Fibroblast of peridontal ligament (primary cell): ENCODE measurements around the gene SVIL.
"Not testable (repeated sequence)": the region's sequence is repeated elsewhere in the genome, so short reads cannot be mapped to it uniquely, and the experiment has no call there.

Experiments
- DNase-seq: peaks from one replicate; pipeline ENCODE4 v3.0.0-alpha.2; 2010; ENCODE audit errors: extremely low read depth

SVIL gene

DNA sequence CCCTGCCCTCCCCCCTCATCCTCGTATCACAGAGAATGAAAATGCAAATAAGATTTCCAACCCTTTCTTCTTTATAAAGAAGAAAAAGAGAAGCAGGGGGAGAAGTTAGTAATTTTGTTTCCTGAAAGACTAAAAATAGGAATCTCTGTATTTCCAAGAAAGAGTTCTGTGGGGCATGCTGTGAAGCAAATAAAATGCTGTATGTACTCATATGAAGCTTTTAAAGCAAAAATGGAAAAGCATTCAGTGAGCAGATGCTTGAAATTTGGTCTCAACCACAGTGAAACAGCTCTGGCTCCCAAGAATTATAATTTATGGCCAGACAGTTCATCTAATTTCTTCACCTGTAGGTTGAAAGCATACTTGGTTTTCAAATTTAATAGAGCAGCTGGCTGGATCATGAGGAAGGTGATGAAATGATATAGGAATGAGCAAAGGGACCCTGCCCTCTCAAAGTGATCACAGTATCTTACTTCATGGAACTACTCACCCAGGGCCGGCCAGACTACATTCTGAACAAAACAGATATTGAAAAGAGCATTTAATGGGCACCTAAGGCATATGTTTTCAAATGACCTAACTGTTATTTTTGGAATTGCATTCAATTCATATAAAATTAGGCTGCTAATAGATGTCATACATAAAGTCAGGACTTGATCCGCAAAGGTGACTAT, 31.4 kb downstream of the SVIL start:
- no peak for DNase-seq

DNA sequence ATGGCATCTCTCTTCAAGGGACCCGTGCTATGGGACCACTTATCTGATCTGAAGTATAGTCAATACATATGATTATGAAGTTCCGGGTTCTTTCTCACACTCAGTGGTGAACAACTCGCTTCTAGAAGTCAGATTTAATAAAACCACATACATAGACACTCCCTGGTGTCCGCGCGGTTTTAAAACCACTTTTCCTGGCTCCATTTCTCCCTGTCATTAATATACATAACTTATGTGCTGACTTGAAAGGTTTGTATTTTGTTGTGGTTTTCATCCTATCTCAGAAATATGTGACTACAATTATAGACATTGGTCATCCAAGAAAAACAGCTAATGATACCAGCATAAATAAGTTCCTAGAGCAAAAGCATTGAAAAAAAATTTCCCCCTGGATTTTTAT, 34.0 kb downstream of the SVIL start:
- no peak for DNase-seq

DNA sequence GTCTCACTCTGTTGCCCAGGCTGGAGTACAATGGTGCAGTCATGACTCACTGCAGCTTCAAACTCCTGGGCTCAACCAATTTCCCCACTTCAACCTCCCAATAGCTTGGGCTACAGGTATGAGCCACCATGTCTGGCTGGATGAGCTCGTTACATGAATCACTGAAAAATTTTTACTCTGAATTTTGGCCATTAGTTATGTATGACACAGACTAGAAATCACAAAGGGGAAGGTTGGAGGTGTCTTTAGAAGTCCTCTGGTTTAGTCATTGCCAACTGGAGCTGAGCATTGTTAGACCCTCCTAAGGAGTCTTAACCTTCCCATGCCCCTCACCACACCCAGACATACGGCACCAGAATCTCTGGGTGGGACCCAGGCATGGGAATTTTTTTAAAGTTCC, 34.7 kb downstream of the SVIL start:
- DNase-seq = no peak

DNA sequence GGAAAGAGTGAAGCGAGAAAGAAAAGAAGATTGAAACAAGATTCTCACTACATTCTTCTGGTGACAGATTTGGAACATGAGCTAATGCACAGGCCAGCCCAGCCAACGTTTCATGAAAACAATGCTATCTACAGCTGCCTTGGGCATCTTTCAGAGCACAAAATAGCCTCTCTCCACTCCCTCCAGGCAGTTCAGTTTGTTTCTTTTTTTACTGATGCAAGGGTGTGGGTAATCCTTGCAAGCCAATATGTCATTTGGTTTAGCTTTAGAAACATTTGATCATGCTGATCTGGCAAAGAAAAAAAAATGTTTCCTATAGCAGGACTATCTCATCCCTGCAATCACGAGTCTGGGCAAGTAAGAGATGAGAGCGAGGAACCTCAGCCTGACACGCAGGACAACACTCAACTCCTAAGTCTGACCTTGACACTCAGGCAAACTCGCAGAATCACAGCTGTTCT, 35.9 kb downstream of the SVIL start:
- DNase-seq = peak; percentile 96

DNA sequence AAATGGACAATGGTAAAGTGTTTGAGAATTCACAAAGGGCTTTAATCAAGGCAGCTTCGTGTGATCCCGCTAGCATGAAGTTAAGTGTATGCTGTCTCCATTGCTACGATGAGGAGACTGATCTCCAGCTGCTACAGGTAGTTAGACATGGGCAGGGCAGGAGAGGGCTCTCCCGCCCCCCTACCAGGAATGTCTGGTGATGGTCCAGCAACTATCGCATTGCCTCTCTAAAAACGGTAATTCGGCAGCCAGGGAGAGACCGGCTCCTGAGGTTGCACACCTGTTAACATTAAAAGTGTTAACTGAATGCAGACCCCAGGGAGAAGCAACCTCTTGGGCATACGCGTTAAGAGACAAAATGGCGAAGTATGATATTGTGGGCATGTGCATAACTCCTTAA, 37.9 kb downstream of the SVIL start:
- no peak for DNase-seq

DNA sequence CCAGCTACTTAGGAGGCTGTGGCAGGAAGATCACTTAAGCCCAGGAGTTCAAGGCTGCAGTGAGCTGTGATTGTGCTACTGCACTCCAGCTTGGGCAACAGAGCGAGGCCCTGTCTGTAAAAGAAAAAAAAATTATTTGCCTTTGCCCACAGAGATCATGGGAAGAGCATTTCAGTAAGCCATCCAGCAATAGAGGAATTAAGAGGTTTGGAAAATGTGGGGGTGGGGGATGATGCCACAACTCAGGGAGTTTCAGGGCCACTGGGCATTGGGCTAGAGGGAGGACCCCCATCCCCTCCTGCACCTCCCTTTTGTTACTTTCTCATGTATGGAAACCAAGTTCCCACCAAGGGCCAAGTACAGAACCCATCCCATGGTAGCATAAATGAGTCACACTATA, 38.4 kb downstream of the SVIL start:
- no peak for DNase-seq

DNA sequence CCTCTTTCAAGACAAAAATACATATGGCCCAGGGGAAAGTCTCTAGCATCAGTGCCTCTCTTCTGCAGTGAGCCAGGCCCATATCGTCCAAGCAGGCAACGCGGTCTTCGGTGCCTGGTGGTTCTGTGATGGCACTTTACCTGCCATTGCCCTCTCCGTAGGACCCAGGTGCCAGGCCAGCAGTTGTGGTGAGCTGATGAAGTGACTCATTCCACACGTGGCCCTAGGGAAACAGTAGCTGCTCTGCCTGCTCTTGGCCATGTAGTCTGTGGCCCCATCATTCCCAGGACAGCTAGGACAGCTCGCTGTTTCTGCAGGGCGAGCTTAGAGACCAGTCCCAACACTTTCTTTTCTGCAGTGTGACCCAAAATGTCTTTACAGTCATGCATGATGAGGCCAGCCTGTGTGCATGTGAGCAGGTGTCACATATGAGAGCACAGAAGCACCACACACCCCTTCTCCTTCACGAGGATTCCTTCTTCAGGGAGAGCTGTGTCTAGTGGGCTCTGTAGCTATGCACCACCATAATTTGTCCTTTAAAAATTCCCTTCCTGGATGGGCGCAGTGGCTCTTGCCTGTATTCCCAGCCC, 39.0 kb downstream of the SVIL start:
- no peak for DNase-seq

DNA sequence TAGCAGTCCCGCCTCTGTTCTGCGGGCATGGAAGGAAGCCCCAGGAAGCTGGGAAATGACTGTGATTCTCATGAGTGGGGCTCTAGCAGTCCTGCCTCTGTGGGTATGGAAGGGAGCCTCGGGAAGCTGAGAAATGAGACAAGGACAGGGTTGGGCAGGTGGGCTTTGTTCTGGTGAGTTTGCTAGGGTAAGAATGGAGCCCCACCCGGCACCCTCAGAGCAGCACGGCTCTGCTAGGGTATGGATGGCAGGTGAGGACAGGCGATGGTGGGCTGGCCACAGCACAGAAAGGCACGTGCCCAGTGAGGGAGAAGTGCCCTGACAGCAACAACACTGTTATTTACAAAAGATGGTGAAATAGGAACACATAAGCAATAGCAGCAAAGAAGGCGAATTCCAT, 39.6 kb downstream of the SVIL start:
- DNase-seq = no peak

DNA sequence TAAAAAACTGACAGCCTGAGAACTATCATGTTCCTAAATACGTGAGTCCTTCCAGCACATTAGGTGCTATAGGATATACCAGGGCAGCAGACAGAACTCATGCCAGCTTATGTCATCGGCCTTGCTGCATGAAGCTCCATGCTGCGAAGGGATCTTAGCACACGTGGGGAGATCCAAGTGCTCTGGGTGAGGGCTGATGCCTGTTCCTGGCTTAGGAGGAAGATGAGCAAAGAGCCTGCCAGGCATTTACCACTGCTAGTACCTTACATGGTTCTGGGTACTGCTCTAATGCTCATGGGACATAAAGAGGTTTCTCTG, 43.2 kb downstream of the SVIL start:
- no peak for DNase-seq

DNA sequence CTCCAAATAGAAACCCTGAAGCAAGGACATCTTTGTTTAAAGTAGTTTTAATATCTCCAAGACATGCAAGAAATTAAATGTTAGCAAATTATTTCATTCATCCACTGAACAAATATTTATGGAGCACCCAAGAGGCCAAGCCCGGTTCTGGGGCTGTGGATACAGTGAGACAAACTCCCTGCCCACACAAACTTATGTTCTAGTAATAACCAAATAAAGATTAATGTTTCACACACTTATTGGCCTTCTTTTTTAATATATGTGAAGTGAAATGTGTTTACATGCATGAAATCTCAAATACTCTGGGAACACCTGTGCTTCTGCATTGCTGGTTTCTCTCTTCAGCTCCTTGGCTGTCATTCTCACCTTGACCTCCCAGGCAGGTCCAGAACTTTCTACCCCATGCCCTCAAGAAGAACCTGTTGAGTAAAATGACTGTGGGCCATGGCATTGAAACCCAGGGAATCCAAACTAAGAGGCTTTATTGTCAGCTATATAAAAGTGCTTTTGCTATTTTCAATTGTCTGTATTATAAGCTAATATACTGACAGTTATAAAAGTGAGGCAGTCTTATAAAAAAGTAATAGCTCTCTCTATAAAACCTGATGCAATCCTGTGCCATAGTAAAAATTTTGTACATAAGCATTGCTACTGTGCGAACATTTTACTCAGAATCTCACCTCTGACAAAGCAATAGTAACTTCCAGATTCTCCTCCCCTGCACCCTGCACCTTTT, 43.7 kb downstream of the SVIL start:
- no peak for DNase-seq

DNA sequence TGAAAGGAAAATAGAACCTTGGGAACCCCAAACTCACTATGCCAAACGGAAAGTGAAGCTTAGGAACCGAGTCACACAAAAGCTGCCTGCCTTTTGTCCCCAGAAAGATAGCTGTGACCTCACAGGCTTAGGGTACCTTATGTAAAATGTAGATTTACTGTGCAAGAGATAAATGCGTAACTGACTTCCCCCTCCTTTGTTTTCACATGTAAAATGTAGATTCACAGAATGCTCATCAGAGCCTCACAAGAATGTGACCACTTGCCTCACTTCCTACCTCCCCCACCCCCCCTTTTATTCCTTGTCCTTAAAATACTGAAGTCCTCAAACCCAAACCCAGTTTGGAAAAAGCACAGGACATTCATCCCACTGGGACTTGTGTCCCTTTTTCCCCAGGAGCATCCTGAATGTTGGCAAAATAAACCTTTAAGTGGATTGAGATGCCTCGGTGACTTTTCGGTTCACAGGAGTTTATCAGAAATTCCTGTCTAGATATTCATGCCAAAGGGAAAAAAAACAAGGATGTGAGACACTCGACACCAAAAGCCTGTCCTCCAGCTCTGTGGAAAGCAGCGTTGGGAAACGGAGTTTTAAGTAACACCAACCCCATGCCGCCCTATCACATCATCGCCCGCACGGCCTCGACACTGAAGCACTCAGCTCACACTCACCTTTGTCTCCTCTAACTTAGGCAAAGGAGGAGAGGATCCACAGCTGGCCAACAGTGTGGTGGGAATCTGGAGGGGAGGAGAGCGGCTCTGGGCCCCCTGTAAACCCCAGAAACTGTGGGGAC, 45.9 kb downstream of the SVIL start:
- DNase-seq = peak; percentile 69

DNA sequence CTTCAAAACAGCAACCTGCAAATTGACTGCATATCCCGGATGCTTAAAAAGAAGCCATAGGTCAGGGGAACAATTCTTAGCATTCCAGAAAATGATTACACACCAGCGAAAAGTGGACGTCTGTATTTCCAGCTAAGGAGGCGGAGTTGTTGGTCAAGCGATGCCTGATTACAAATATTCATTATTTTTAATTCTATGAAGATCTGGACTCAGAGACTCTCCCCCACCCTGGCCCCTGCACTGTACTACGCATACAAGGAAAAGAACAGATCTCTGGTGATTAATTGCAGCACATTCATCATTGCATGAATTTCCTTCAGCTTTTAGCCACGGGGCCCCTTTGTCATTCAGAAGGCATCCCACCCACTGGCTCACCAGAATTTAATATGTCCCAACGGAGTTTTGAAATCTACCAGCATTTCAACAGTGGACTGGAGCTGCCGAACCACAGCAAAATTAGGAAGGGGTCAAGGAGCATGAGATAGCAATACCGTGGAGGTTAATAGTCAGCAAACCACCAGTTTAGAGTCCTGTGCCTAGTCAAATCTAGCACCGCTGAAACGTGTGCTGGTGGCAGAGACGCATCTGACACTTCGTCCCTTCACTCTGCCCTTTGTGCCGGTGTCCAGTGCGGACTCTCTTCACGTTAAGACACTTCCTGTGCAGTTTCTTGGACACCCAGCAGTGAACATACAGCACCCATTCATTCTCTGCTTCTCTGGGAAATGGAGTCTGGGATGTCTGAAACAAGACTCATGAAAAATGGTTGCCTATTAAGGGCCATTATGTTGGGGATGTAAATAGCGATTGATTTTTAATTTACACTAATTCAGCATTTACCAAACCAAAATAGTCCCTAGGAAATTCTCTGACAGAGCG, 46.8 kb downstream of the SVIL start:
- DNase-seq = peak; percentile 56

DNA sequence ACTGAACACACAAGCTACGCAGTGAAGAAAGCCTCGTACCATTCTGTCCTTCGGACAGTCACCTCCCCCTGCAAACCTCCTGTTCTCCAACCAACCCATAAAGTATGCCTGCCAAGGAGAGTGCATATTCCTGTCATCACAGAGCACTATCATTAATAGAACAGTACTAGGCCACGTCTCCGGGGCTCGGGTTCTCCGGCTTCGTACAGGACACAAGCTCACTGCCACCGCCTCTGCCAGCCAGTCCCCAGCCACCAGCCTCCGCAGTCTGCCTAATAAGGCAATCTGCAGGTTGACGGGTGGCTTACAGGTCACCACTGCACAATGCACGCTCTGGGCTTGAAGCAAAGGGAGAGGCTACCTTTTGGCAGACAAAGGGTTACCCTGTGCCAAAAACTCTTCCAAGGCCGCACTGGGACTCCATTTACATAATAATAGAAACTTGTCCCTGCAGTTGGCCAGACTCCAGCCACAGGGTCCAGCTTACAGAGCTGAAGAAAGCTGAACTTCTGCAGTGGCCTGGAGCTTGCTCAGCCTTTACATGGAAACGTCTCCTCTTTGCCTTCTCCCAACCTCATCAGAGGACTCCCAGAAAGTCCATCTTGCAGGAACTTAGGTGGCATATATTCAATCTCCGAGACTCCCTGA, 47.5 kb downstream of the SVIL start:
- not testable (repeated sequence) for DNase-seq

DNA sequence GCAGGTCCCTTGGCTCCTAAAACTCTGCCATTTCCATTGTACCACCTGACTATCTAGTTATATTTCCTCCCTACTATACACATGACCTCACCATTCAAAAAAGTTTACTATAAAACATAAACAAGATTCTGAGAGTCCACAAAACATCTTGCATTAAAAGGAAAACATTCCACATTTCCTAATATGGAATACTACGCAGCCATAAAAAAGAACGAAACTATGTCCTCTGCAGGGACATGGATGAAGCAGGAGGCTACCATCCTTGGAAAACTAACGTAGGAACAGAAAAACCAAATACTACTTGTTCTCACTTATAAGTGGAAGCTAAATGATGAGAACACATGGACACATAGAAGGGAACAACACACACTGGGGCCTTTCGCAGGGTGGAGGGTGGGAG, 48.3 kb downstream of the SVIL start:
- DNase-seq = no peak

DNA sequence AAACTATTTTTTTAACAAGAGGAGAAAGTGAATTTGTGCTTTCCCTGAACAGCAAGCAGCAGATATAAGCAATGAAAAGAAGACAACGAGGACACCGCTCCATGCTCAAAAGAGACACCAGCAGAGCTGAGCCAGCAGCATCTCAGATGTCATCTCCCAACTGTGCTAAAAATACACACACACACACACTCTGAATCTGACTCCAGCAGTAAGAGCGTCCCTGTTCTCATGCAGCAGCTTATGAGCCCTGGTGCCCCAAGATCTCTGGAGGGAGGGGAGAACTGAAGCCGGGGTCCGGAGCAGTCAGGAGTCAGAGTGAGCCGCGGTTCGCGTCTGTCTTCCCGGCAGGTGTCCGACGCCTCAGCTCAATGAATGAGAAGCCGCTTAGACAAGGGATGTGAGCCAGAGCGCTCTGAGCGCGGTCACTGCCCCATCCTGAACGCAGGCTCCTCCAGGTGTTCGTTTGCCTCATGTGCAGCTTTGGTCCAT, 49.2 kb downstream of the SVIL start:
- DNase-seq = no peak

DNA sequence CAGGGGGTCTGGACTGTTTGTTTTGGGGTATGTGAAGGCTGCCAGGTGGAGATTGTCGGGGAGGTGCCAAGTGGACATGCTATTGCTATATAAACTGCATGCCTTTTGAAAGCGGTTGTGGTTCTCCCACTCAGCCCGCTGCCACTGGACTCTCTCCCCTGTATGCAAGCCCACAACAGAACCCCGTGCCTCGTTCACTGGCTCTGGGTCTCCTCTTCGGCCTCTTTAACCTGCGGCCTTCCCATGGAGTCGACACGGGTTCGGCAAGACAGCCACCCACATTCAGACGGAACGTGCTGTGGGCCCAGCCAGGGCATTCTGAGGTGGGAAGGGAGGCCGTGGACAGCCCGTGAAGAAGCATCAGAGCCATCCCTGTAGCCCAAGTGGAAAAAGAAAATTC, 50.3 kb downstream of the SVIL start:
- no peak for DNase-seq

DNA sequence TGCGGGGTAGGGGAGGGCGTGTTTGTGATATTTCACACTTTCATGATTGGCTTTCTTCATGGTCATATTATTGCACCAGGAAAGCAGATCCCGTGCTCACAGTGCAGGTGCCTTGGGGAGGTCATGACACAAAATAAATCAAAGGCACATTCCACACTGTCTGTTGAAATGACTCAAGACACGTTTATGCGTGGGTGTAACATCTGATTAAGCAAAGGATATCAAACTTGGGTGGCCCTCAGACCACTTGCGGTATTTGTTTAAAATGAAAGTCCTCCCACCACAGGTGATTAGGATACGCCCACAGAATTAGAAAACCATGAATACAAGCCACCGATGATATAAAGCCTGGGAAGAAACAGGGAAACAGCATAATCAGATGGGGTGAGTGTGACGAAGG, 51.1 kb downstream of the SVIL start:
- DNase-seq = no peak

DNA sequence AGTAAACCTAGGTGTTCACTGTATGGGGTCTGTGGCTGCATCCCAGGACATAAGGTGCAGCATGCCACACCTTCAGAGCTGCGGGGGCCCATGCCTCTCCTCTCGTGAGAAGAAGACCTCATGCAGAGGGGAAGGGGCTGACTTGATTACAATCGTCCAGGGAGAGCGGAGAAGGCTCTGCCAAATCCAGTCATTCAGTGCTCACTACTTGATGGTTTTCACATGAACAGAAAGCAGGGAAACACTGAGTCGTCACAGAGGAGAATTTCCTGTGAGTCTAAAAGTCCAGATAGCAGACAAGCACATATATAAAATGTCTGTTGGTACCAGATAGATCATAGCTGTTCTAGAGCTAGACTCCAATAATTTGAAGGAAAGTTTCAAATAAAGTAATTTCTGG, 52.0 kb downstream of the SVIL start:
- DNase-seq = peak; percentile 90

DNA sequence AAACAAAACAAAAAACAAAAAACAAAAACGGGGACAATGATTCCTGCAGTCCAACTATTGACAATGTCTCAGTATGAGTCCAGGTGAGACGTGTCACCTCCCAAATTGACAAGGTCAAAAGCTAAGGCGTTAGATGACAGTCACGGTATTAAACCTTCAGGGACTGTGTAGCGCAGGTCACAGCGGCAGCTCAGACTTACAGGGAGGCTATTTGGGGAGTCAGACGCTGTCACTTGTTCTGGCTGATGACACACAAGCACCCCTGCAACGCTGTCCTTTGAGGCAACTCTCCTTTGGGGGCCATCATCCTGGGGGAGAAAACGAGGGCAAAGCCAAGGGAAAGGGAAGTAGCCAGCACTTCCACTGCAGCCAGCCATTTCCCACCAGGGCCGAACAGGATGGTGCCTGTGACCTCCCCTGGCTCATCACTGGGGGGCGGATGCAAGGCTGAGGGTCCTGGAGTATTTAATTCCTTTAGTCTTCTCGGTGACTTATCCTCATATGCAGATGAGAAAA, 55.3 kb downstream of the SVIL start:
- no peak for DNase-seq

DNA sequence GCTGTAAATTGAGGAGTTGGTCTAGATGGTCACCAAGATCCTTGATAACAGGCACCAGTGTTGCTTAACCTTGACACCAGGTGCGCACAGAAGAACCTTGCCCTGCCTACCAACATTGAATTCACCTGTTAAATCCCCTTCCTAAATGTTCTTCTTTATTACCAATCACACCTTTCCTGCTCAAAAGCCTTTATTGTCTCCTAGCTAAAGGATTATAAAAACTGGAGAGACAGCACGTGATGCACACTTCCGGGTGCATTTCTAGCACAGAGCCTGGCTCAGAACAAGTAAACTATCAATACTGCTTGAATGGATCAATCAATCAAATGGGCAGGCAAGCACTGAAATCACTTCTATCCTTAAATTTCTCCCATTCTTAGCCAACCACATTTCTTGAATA, 56.3 kb downstream of the SVIL start:
- no peak for DNase-seq

DNA sequence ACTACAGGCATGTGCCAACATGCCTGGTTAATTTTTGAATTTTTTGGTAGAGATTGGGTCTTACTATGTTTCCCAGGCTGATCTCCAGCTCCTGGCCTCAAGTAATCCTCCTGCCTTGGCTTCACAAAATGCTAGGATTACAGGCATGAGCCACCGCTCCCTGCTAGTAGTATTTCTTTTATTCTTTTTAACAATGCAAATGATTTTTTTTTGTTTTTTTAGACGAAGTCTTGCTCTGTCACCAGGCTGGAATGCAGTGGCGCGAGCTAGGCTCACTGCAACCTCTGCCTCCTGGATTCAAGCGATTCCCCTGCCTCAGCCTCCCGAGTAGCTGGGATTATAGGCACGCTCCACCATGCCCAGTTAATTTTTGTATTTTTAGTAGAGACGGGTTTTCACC, 58.1 kb downstream of the SVIL start:
- DNase-seq = no peak
